Measurements from ENCODE around the gene SMIM36.
"Not testable (repeated sequence)": the region's sequence is repeated elsewhere in the genome, so short reads cannot be mapped to it uniquely, and the experiment has no call there.

SMIM36 gene

GRCh38 chr17:55434721-55435120, 76.5 kb downstream of the SMIM36 start:
- peaks cover 51% of the 10 kb centered on the region for H3K4me1 ChIP-seq (ENCODE audit: control insufficient read depth, insufficient read depth, low read length, unreplicated experiment)

DNA sequence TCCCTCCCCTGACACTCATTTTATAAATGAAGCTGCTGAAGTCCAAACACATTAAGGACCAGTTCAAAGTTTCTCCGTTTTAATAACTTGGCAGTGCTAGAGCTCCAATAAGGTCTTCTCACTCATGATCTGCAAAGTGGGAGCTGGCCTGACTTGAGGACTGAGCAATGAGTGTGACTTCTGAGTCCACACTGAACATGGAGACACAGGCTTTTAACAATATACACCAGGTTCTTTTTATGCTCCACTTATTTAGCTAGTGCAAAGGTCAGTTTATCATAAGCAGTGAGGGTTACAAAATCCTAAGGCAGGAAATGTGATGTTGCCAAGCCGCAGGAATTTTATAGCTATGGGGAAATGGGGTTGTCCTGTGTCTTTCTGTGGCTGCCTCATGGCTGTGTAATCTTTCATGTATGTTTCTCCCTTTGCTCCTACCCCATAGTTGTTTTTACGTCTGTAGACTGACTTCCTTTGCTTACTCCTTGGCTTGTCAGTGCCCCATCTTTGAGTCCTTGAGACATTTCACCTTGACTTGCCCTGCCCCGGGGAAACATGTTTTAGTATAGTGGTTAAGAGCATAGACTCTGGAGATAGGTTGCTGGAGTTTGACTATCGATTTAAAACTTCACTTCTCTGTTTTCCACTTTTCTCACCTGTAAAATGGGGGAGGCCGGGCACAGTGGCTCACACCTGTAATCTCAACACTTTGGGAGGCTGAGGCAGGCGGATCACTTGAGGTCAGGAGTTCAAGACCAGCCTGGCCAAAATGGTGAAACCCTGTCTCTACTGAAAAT, 77.4 kb downstream of the SMIM36 start:
- H2AFZ ChIP-seq (ENCODE audit: low read length, unreplicated experiment): no peak overlapping the region
- H3K36me3 ChIP-seq (ENCODE audit: insufficient read depth, low read length): no peaks in the 10 kb centered on the region
- no peaks in the 10 kb centered on the region for H3K79me2 ChIP-seq (ENCODE audit: control insufficient read depth, insufficient read depth, low read length, unreplicated experiment)
- H3K4me1 ChIP-seq (ENCODE audit: control insufficient read depth, insufficient read depth, low read length, unreplicated experiment): peaks cover 51% of the 10 kb centered on the region
- H3K27ac ChIP-seq (ENCODE audit: low read depth, low read length): peak overlapping the region; percentile 87
- peak overlapping the region; percentile 32; the same call in 1 of the 2 replicates for H3K4me3 ChIP-seq (ENCODE audit: low read depth, low read length)
- H3K27me3 ChIP-seq (ENCODE audit: insufficient read depth, low read length): no peaks in the 10 kb centered on the region

More at GRCh38 chr17:55434721-55435120, 76.5 kb downstream of the SMIM36 start:
- Histone ChIP-seq H3K27me3 (ENCODE audit: insufficient read depth, low read length) (no peaks in the 10 kb centered on the region), H3K4me3 (ENCODE audit: low read depth, low read length) (no peak overlapping the region), H3K79me2 (ENCODE audit: control insufficient read depth, insufficient read depth, low read length, unreplicated experiment) (no peaks in the 10 kb centered on the region), H3K36me3 (ENCODE audit: insufficient read depth, low read length) (no peaks in the 10 kb centered on the region), H3K27ac (ENCODE audit: low read depth, low read length) (peak overlapping the region; percentile 87), H2AFZ (ENCODE audit: low read length, unreplicated experiment) (peak overlapping the region; percentile 13)

GRCh38 chr17:55433029-55433628, 78.1 kb downstream of the SMIM36 start:
- H3K79me2 ChIP-seq (ENCODE audit: control insufficient read depth, insufficient read depth, low read length, unreplicated experiment): no peaks in the 10 kb centered on the region
- H3K27ac ChIP-seq (ENCODE audit: low read depth, low read length): peak overlapping the region; percentile 87
- peak overlapping the region; percentile 32; the same call in 1 of the 2 replicates for H3K4me3 ChIP-seq (ENCODE audit: low read depth, low read length)
- H3K4me1 ChIP-seq (ENCODE audit: control insufficient read depth, insufficient read depth, low read length, unreplicated experiment): peaks cover 51% of the 10 kb centered on the region
- H3K36me3 ChIP-seq (ENCODE audit: insufficient read depth, low read length): no peaks in the 10 kb centered on the region
- H3K27me3 ChIP-seq (ENCODE audit: insufficient read depth, low read length): no peaks in the 10 kb centered on the region
- no peak overlapping the region for H2AFZ ChIP-seq (ENCODE audit: low read length, unreplicated experiment)

DNA sequence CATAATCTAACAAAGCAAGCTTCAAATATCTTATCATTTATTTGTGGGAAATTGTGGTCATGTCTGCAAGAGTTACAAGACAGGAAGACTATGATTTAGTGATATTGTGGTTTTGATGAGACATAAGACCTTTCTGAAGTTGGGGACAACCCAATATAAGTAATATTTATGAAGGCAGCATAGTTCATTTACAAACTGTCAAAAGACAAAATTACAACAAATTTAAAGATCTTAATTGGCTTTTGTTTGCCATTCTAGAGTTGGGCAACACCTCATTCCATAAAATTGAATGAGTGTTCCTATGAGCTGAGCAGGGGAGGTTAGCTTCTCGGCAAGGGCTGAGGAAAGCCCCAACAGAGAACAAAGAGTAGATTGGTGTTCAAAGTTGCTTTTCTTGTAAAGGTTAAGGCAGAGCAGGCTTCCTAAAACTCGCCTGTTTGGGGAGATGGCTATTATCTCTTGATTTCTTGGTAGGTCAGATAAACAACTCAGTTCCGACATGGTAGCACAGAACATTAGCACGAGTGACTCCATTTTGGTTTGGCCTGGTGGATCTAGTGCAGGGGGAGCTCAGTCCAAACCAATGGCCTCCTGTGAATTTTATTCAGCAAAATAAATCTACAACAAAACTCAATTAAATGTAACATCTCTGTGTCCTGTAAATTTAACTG, 78.8 kb downstream of the SMIM36 start:
- Histone ChIP-seq H3K27me3 (ENCODE audit: insufficient read depth, low read length) (no peaks in the 10 kb centered on the region), H3K4me1 (ENCODE audit: control insufficient read depth, insufficient read depth, low read length, unreplicated experiment) (peaks cover 55% of the 10 kb centered on the region), H2AFZ (ENCODE audit: low read length, unreplicated experiment) (no peak overlapping the region), H3K27ac (ENCODE audit: low read depth, low read length) (peak overlapping the region; percentile 87), H3K4me3 (ENCODE audit: low read depth, low read length) (no peak overlapping the region), H3K79me2 (ENCODE audit: control insufficient read depth, insufficient read depth, low read length, unreplicated experiment) (no peaks in the 10 kb centered on the region), H3K36me3 (ENCODE audit: insufficient read depth, low read length) (no peaks in the 10 kb centered on the region)

GRCh38 chr17:55431914-55432313, 79.3 kb downstream of the SMIM36 start:
- not testable (repeated sequence) for H3K4me3 ChIP-seq (ENCODE audit: low read depth, low read length); H2AFZ ChIP-seq (ENCODE audit: low read length, unreplicated experiment); H3K36me3 ChIP-seq (ENCODE audit: insufficient read depth, low read length); H3K27me3 ChIP-seq (ENCODE audit: insufficient read depth, low read length); H3K79me2 ChIP-seq (ENCODE audit: control insufficient read depth, insufficient read depth, low read length, unreplicated experiment)
- Histone ChIP-seq H3K4me1 (ENCODE audit: control insufficient read depth, insufficient read depth, low read length, unreplicated experiment) (peaks cover 61% of the 10 kb centered on the region), H3K27ac (ENCODE audit: low read depth, low read length) (peak overlapping the region; percentile 87)

- no peaks in the 10 kb centered on the region for H3K79me2 ChIP-seq (ENCODE audit: control insufficient read depth, insufficient read depth, low read length, unreplicated experiment)
- peak overlapping the region; percentile 78 for H2AFZ ChIP-seq (ENCODE audit: low read length, unreplicated experiment)
- H3K4me3 ChIP-seq (ENCODE audit: low read depth, low read length): no peak overlapping the region
- H3K27ac ChIP-seq (ENCODE audit: low read depth, low read length): peak overlapping the region; percentile 32
- no peaks in the 10 kb centered on the region for H3K36me3 ChIP-seq (ENCODE audit: insufficient read depth, low read length)
- peaks cover 61% of the 10 kb centered on the region for H3K4me1 ChIP-seq (ENCODE audit: control insufficient read depth, insufficient read depth, low read length, unreplicated experiment)
- no peaks in the 10 kb centered on the region for H3K27me3 ChIP-seq (ENCODE audit: insufficient read depth, low read length)
These were observed 80.5 kb downstream of the SMIM36 start for GRCh38 chr17:55430541-55431288.

DNA sequence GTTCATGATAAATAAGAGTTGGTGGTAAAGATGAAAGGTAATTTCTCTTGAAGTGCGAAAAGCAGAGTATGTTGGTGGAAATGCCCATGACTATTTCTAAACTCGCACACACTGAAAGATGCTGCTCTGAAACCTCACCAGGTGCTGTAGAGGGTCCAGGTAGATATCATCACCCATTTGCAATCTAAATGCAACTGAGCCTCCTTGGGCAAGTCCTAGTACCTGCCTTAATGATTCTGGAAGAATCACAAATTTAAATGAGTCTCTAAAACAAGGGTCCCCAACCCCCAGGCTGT, 83.7 kb downstream of the SMIM36 start:
- Histone ChIP-seq H3K79me2 (ENCODE audit: control insufficient read depth, insufficient read depth, low read length, unreplicated experiment) (no peaks in the 10 kb centered on the region), H3K36me3 (ENCODE audit: insufficient read depth, low read length) (no peaks in the 10 kb centered on the region), H3K27me3 (ENCODE audit: insufficient read depth, low read length) (no peaks in the 10 kb centered on the region), H3K4me3 (ENCODE audit: low read depth, low read length) (no peak overlapping the region), H3K27ac (ENCODE audit: low read depth, low read length) (peak overlapping the region; percentile 68), H3K4me1 (ENCODE audit: control insufficient read depth, insufficient read depth, low read length, unreplicated experiment) (peaks cover 32% of the 10 kb centered on the region), H2AFZ (ENCODE audit: low read length, unreplicated experiment) (no peak overlapping the region)

- peak overlapping the region; percentile 62 for H2AFZ ChIP-seq (ENCODE audit: low read length, unreplicated experiment)
- H3K4me3 ChIP-seq (ENCODE audit: low read depth, low read length): no peak overlapping the region
- no peaks in the 10 kb centered on the region for H3K27me3 ChIP-seq (ENCODE audit: insufficient read depth, low read length)
- H3K4me1 ChIP-seq (ENCODE audit: control insufficient read depth, insufficient read depth, low read length, unreplicated experiment): peaks cover 31% of the 10 kb centered on the region
- H3K36me3 ChIP-seq (ENCODE audit: insufficient read depth, low read length): no peaks in the 10 kb centered on the region
- H3K79me2 ChIP-seq (ENCODE audit: control insufficient read depth, insufficient read depth, low read length, unreplicated experiment): no peaks in the 10 kb centered on the region
- H3K27ac ChIP-seq (ENCODE audit: low read depth, low read length): peak overlapping the region; percentile 68
These were observed 84.2 kb downstream of the SMIM36 start for GRCh38 chr17:55426851-55427586.

- peaks cover 15% of the 10 kb centered on the region for H3K79me2 ChIP-seq (ENCODE audit: control insufficient read depth, insufficient read depth, low read length, unreplicated experiment)
- H3K27me3 ChIP-seq (ENCODE audit: insufficient read depth, low read length): no peaks in the 10 kb centered on the region
- H3K4me1 ChIP-seq (ENCODE audit: control insufficient read depth, insufficient read depth, low read length, unreplicated experiment): peaks cover 22% of the 10 kb centered on the region
- H2AFZ ChIP-seq (ENCODE audit: low read length, unreplicated experiment): no peak overlapping the region
- no peaks in the 10 kb centered on the region for H3K36me3 ChIP-seq (ENCODE audit: insufficient read depth, low read length)
- H3K27ac ChIP-seq (ENCODE audit: low read depth, low read length): no peak overlapping the region
- H3K4me3 ChIP-seq (ENCODE audit: low read depth, low read length): no peak overlapping the region
These were observed 86.2 kb downstream of the SMIM36 start for GRCh38 chr17:55424893-55425540.

Data from ACC112 (cell line).